ENCODE results near the gene FAM168A.

FAM168A gene

DNA sequence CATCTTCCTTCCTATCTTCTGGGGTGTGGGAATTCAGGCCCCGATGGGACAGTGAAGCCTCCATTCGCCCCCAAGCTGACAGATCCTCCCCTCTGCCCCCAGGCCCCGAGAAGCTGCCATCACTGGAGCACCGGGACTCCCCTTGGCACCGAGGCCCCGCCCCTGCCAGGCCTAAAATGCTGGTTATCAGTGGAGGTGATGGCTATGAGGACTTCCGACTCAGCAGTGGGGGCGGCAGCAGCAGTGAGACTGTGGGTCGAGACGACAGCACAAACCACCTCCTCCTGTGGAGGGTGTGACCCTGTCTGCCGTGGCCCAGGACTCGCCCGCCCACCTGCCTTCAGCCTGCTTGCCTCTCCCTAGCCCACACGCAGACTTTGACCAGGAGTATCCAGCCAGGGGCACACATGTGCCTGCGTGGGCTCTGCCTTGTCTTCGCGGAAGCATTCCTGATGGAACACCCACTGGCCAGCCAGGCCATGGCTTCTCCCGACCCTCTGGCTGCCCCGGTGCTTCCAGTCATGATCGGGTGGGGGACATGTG lies 230.4 kb downstream of the FAM168A start:
- TF ChIP-seq, protein P1, sequence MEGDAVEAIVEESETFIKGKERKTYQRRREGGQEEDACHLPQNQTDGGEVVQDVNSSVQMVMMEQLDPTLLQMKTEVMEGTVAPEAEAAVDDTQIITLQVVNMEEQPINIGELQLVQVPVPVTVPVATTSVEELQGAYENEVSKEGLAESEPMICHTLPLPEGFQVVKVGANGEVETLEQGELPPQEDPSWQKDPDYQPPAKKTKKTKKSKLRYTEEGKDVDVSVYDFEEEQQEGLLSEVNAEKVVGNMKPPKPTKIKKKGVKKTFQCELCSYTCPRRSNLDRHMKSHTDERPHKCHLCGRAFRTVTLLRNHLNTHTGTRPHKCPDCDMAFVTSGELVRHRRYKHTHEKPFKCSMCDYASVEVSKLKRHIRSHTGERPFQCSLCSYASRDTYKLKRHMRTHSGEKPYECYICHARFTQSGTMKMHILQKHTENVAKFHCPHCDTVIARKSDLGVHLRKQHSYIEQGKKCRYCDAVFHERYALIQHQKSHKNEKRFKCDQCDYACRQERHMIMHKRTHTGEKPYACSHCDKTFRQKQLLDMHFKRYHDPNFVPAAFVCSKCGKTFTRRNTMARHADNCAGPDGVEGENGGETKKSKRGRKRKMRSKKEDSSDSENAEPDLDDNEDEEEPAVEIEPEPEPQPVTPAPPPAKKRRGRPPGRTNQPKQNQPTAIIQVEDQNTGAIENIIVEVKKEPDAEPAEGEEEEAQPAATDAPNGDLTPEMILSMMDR (conservative IDR thresholded peaks at IDR 0.05; ENCODE audit: low read depth, low read length): no peak
- no peak for DNase-seq (ENCODE audit: low read depth)
- H3K4me3 ChIP-seq (ENCODE audit: low read length): no peak overlapping the region

DNA sequence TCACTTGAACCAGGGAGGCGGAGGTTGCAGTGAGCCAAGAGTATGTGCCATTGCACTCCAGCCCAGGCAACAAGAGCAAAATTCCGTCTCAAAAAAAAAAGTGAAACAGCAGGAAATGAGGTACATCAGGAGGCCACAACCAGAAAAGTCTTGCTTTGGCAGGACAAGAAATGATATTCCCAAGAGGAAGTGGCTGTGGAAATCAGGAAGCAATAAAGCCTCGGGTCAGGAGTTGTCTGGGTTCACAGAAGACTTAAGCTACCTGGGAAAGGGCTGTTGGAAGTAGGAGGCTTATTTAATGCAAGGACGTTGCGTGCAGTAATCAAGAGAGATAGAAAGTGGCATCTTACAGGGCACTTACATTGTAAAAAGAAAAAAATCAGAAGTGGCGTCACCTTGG lies 231.0 kb downstream of the FAM168A start:
- no peak for DNase-seq (ENCODE audit: low read depth)
- TF ChIP-seq, protein P1 (conservative IDR thresholded peaks at IDR 0.05; ENCODE audit: low read depth, low read length): no peak
- H3K4me3 ChIP-seq (ENCODE audit: low read length): no peak overlapping the region

DNA sequence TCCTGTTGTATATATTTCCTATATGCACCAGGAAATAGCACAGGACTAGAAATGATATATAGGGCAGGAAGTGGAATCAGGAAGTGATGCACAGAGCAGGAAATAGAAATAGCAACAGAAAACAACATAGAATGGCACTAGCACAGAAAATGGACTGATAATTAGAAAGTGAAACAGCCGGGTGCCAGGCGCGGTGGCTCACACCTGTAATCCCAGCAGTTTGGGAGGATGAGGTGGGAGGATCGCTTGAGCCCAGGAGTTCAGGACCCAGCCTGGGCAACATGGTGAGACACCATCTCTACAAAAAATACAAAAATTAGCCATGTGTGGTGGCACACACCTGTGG lies 231.7 kb downstream of the FAM168A start:
- DNase-seq (ENCODE audit: low read depth): no peak
- no peak overlapping the region for H3K4me3 ChIP-seq (ENCODE audit: low read length)
- TF ChIP-seq, protein P1 (conservative IDR thresholded peaks at IDR 0.05; ENCODE audit: low read depth, low read length): no peak

DNA sequence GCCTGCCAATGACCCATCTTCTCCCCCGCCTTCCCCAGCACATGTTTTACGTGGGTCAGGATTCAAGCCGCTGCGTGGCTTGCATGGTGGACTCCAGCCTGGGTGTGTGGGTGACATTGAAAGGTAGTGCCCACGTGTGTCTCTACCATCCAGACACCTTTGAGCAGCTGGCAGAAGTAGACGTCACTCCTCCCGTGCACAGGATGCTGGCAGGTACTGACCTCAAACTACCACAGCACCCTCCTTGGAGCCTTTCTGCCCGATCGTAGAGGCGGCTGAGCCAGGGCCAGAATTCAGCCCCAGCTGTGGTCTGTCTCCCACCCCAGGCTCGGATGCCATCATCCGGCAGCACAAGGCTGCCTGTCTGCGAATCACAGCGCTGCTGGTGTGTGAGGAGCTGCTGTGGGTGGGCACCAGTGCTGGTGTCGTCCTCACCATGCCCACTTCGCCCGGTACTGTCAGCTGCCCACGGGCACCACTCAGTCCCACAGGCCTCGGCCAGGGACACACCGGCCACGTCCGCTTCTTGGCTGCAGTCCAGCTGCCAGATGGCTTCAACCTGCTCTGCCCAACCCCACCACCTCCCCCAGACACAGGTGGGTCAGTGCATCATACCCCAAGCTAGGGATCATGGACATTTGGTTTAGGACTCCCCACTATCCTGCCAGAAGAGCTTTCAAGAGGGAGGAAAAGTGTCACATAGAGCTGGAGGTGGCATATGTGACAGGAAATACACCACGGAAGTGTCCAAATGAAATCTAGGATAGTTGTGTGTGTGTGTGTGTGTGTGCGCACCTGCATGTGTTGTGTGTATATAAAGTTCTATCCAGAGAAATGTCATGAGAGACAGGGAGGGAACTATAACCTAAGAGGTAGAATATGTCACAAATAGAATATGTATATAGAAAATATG lies 232.3 kb downstream of the FAM168A start:
- H3K4me3 ChIP-seq (ENCODE audit: low read length): no peak overlapping the region
- TF ChIP-seq, protein P1 (conservative IDR thresholded peaks at IDR 0.05; ENCODE audit: low read depth, low read length): no peak
- no peak for DNase-seq (ENCODE audit: low read depth)

DNA sequence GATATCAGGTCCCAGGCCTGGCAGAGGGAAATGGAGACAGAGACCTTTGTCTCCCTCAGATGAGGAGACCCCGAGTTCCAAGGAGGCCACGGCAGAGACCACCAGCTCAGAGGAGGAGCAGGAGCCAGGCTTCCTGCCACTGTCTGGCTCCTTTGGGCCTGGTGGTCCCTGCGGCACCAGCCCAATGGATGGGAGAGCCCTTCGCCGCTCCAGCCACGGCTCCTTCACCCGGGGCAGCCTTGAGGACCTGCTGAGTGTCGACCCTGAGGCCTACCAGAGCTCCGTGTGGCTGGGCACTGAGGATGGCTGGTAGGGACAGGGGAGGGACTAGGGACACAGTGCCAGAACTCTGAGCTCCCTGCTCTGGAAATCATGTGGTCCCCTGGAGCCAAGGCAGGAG lies 234.8 kb downstream of the FAM168A start:
- DNase-seq (ENCODE audit: low read depth): no peak
- TF ChIP-seq, protein P1 (conservative IDR thresholded peaks at IDR 0.05; ENCODE audit: low read depth, low read length): no peak
- H3K4me3 ChIP-seq (ENCODE audit: low read length): no peak overlapping the region

DNA sequence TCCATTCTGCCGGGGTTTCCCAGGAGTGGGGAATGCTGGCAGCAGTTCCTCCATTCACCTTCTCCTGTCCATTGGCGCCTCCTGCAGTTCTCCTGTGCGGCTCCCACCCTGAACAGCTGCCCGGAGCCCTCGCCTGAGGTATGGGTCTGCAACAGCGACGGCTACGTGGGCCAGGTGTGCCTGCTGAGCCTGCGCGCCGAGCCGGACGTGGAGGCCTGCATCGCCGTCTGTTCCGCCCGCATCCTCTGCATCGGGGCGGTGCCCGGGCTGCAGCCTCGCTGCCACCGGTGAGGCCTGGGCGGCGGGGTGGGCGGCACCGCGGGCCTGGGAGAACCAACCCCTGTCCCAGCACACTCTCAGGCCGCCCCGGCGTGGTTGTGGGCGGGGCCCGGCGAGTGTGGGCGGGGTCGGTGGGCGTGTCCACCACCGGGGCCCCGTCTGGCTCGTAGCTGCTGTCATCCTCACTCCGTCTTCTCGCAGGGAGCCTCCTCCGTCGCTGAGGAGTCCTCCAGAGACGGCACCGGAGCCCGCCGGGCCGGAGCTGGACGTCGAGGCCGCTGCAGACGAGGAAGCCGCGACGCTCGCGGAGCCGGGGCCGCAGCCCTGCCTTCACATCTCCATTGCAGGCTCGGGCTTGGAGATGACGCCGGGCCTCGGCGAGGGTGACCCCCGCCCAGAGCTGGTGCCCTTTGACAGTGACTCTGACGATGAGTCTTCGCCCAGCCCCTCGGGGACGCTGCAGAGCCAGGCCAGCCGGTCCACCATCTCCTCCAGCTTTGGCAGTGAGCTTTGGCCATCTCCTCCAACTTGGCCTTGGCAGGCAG lies 235.7 kb downstream of the FAM168A start:
- H3K4me3 ChIP-seq (ENCODE audit: low read length): no peak overlapping the region
- no peak for DNase-seq (ENCODE audit: low read depth)
- TF ChIP-seq, protein P1 (conservative IDR thresholded peaks at IDR 0.05; ENCODE audit: low read depth, low read length): no peak
